Uterus (tissue), 4 donors: ENCODE data around the gene LRRC3. TPM values are rescaled to one million over a fixed set of nuclear protein-coding genes. Genes with fewer than 3 reads are reported as not detected.
A peak's percentile ranks its signal among the peaks of the same experiment; 100 is the strongest.

ENCODE experiments used
- DNase-seq, 2 donors: peaks; one replicate each; pipeline ENCODE4 v3.0.0-alpha.2; 2019 to 2020
- H3K27ac ChIP-seq, 2 donors: fragments of 200-600 bp; sonication (generic); 1 replicate in 1 of 2; 2 replicates in 1 of 2; pipeline ENCODE4 v1.5.1; 2016 to 2018
- H3K27me3 ChIP-seq, 2 donors: fragments of 200-600 bp; sonication (generic); one replicate each; pipeline ENCODE4 v1.5.1; 2018 to 2019; ENCODE audit warnings: control low read depth in 1 of 2
- H3K36me3 ChIP-seq, 2 donors: fragments of 200-600 bp; sonication (generic); one replicate each; pipeline ENCODE4 v1.5.1; 2019; ENCODE audit warnings: control low read depth in 1 of 2
- H3K4me1 ChIP-seq, 2 donors: fragments of 200-600 bp; sonication (generic); one replicate each; pipeline ENCODE4 v1.5.1; 2018 to 2019; ENCODE audit warnings: control low read depth in 1 of 2
- H3K4me3 ChIP-seq, 2 donors: fragments of 200-600 bp; sonication (generic); 1 replicate in 1 of 2; 2 replicates in 1 of 2; pipeline ENCODE4 v1.5.1; 2018 to 2019; ENCODE audit warnings: mild to moderate bottlenecking in 1 of 2
- H3K9me3 ChIP-seq, 2 donors: fragments of 200-600 bp; sonication (generic); one replicate each; pipeline ENCODE4 v1.5.1; 2019; ENCODE audit warnings: control low read depth in 1 of 2
- CTCF ChIP-seq, 4 experiments: fragments of 200-600 bp in 2 of 4; fragments of 450-650 bp in 2 of 4; sonication (generic) in 2 of 4; IDR thresholded peaks; one replicate each; pipeline ENCODE4 v1.5.1; 2016 to 2019; ENCODE audit warnings: antibody characterized with exemption in 4 of 4, mild to moderate bottlenecking in 2 of 4, moderate library complexity in 1 of 4
- POLR2A ChIP-seq, 2 donors: fragments of 450-650 bp; IDR thresholded peaks; one replicate each; pipeline ENCODE4 v1.6.1; 2016; ENCODE audit warnings: antibody characterized with exemption in 2 of 2, mild to moderate bottlenecking in 1 of 2, moderate library complexity in 1 of 2
- intact Hi-C: fragments of 100-400 bp; cut with DNase I; formaldehyde crosslinking; loops from one replicate; pipeline ENCODE4 v1.15.1; 2023; ENCODE audit warnings: low total_unique reads
- total RNA-seq, 4 donors: library from RNA; depleted of rRNA in 3 of 4; stranded (reverse); fragments of >200 nt in 3 of 4; gene quantifications; one replicate each; pipeline versions ENCODE4 v1.1.0 to v1.2.4, GENCODE V29; 2014 to 2023
- donor health status: DM: yes; HTN: yes; CAD: no.

Gene LRRC3
- total RNA-seq, 4 donors from 2014 or later: under 0.01 to 2.3 (median 2.3) TPM; not detected in 1

- Histone ChIP-seq H3K36me3 (no peaks in the 10 kb centered on the region), H3K4me1 (no peaks in the 10 kb centered on the region), H3K27ac (no peak overlapping the region), H3K4me3 (no peak overlapping the region), H3K27me3 (no peaks in the 10 kb centered on the region), H3K9me3 (peaks cover 0 to 8% of the 10 kb centered on the region in 2 donors)
- TF ChIP-seq CTCF (IDR thresholded peaks at IDR 0.05) (no peak), POLR2A (IDR thresholded peaks at IDR 0.05) (no peak)
- DNase-seq: no peak
- intact Hi-C loops: no loop called here
Measured at GRCh38 chr21:44433791-44434567, 21.3 kb upstream of the LRRC3 start.

- TF ChIP-seq CTCF (IDR thresholded peaks at IDR 0.05) (no peak), POLR2A (IDR thresholded peaks at IDR 0.05) (no peak)
- Histone ChIP-seq H3K4me1 (no peaks in the 10 kb centered on the region), H3K4me3 (no peak overlapping the region), H3K36me3 (no peaks in the 10 kb centered on the region), H3K9me3 (peaks cover 0 to 4% of the 10 kb centered on the region in 2 donors), H3K27me3 (no peaks in the 10 kb centered on the region), H3K27ac (no peak overlapping the region)
- DNase-seq: no peak
- intact Hi-C loops: no loop called here
Measured at GRCh38 chr21:44434568-44434925, 20.8 kb upstream of the LRRC3 start.

- peak in 1 of 2 donors; percentile 9 for DNase-seq
- intact Hi-C loops: no loop called here
- no peaks in the 10 kb centered on the region for H3K36me3 ChIP-seq
- H3K27ac ChIP-seq: no peak overlapping the region
- no peak overlapping the region for H3K4me3 ChIP-seq
- peaks cover 0 to under 1% of the 10 kb centered on the region in 2 donors for H3K9me3 ChIP-seq
- H3K4me1 ChIP-seq: no peaks in the 10 kb centered on the region
- no peaks in the 10 kb centered on the region for H3K27me3 ChIP-seq
- no peak for TF ChIP-seq CTCF (IDR thresholded peaks at IDR 0.05)
- no peak for TF ChIP-seq POLR2A (IDR thresholded peaks at IDR 0.05)
Measured at GRCh38 chr21:44434936-44435635, 20.2 kb upstream of the LRRC3 start.

- TF ChIP-seq POLR2A (IDR thresholded peaks at IDR 0.05) (no peak), CTCF (IDR thresholded peaks at IDR 0.05) (no peak)
- intact Hi-C loops: no loop called here
- no peaks in the 10 kb centered on the region for H3K36me3 ChIP-seq
- H3K4me1 ChIP-seq: no peaks in the 10 kb centered on the region
- no peak overlapping the region for H3K27ac ChIP-seq
- H3K27me3 ChIP-seq: no peaks in the 10 kb centered on the region
- DNase-seq: peak in 1 of 2 donors; percentile 7
- H3K9me3 ChIP-seq: no peaks in the 10 kb centered on the region
- no peak overlapping the region for H3K4me3 ChIP-seq
Measured at GRCh38 chr21:44436111-44436611, 19.1 kb upstream of the LRRC3 start.

- DNase-seq: no peak
- Histone ChIP-seq H3K36me3 (no peaks in the 10 kb centered on the region), H3K27ac (no peak overlapping the region), H3K4me3 (no peak overlapping the region), H3K4me1 (no peaks in the 10 kb centered on the region), H3K9me3 (no peaks in the 10 kb centered on the region), H3K27me3 (no peaks in the 10 kb centered on the region)
- intact Hi-C loops: no loop called here
- TF ChIP-seq CTCF (IDR thresholded peaks at IDR 0.05) (no peak), POLR2A (IDR thresholded peaks at IDR 0.05) (no peak)
Measured at GRCh38 chr21:44436958-44437357, 18.4 kb upstream of the LRRC3 start.
